OCI-LY7 (cell line): ENCODE data around the gene PIEZO2. TPM values are rescaled to one million over a fixed set of nuclear protein-coding genes. Genes with fewer than 3 reads are reported as not detected.

ENCODE experiments used
- BruUV-seq: library from RNA; stranded (reverse); fragments of 400-500 nt; replicated peaks from 2 replicates; lab custom pipeline; 2021; lab: Mats Ljungman, UMichigan
- CTCF ChIA-PET: fragments of 300-600 bp; sonication (Branson Sonifier 250); formaldehyde crosslinking; loops from one replicate; lab custom pipeline; 2022; ENCODE audit warnings: antibody characterized with exemption; ENCODE audit not compliant: unreplicated experiment; lab: Charles Lee
- POLR2A ChIA-PET: fragments of 300-600 bp; sonication (Branson Sonifier 250); formaldehyde crosslinking; loops from one replicate; lab custom pipeline; 2022; ENCODE audit warnings: antibody characterized with exemption; lab: Charles Lee
- DNase-seq: peaks from one replicate; pipeline ENCODE4 v3.0.0-alpha.2; 2015; ENCODE audit warnings: low spot score
- H2AFZ ChIP-seq: fragments of 200-600 bp; sonication (generic), shearing (Covaris generic); 2 replicates; pipeline ENCODE4 v1.6.1; 2014; ENCODE audit warnings: mild to moderate bottlenecking, antibody characterized with exemption, low read length, moderate library complexity
- H3K27ac ChIP-seq: fragments of 200-600 bp; sonication (generic); 2 replicates; pipeline ENCODE4 v1.5.1; 2014; ENCODE audit warnings: mixed run types, low read depth, mild to moderate bottlenecking, moderate library complexity, low read length, inconsistent platforms; ENCODE audit not compliant: poor library complexity, severe bottlenecking
- H3K36me3 ChIP-seq: fragments of 200-600 bp; sonication (generic); 2 replicates; pipeline ENCODE4 v1.6.1; 2014; ENCODE audit warnings: mild to moderate bottlenecking, antibody characterized with exemption, low read length, moderate library complexity, mixed read lengths; ENCODE audit not compliant: insufficient read depth
- H3K4me1 ChIP-seq: fragments of 200-600 bp; sonication (generic); 2 replicates; pipeline ENCODE4 v1.5.1; 2014; ENCODE audit warnings: mild to moderate bottlenecking, low read length; ENCODE audit not compliant: insufficient read depth, poor library complexity, severe bottlenecking
- H3K4me2 ChIP-seq: fragments of 200-600 bp; sonication (generic); 2 replicates; pipeline ENCODE4 v1.6.1; 2014; ENCODE audit warnings: mild to moderate bottlenecking, low read length
- H3K4me3 ChIP-seq: fragments of 200-600 bp; sonication (generic); 2 replicates; pipeline ENCODE4 v1.5.1; 2014; ENCODE audit warnings: mild to moderate bottlenecking, low read depth, low read length; ENCODE audit not compliant: poor library complexity, severe bottlenecking
- H3K79me2 ChIP-seq: fragments of 200-600 bp; sonication (generic); 2 replicates; pipeline ENCODE4 v1.6.1; 2016; ENCODE audit warnings: low read depth, mild to moderate bottlenecking, low read length, moderate library complexity, mixed read lengths; ENCODE audit not compliant: insufficient read depth
- H3K9me2 ChIP-seq: fragments of 200-600 bp; sonication (generic); 2 replicates; pipeline ENCODE4 v1.6.1; 2016; ENCODE audit warnings: mild to moderate bottlenecking, low read length, mixed read lengths; ENCODE audit not compliant: insufficient read depth
- H3K9me3 ChIP-seq: fragments of 200-600 bp; sonication (generic); 2 replicates; pipeline ENCODE4 v1.6.1; 2014; ENCODE audit warnings: mild to moderate bottlenecking, mixed run types, low read length, mixed read lengths
- H4K20me1 ChIP-seq: fragments of 200-600 bp; sonication (generic); 2 replicates; pipeline ENCODE4 v1.6.1; 2014; ENCODE audit warnings: mild to moderate bottlenecking, antibody characterized with exemption, low read length, moderate library complexity, mixed read lengths; ENCODE audit not compliant: insufficient read depth
- EZH2phosphoT487 ChIP-seq: fragments of 200-600 bp; sonication (generic); IDR thresholded peaks from 2 replicates; pipeline ENCODE4 v1.6.1; 2018; ENCODE audit warnings: low read depth, borderline replicate concordance, mild to moderate bottlenecking, mixed run types, antibody characterized with exemption, low read length, moderate library complexity, mixed read lengths
- intact Hi-C: fragments of 100-400 bp; cut with micrococcal nuclease; formaldehyde crosslinking; loops from one replicate; pipeline ENCODE4 v1.10.0; 2022; ENCODE audit not compliant: unreplicated experiment
- total RNA-seq, 2 experiments: library from RNA; depleted of rRNA in 1 of 2; stranded (reverse); fragments of >200 nt in 1 of 2; shearing (Covaris generic) in 1 of 2; gene quantifications; 2 replicates each; pipeline ENCODE4 v1.2.3, GENCODE V29; 2014 to 2022
- TF ChIP-seq, protein P1 (sequence below): fragments of 200-600 bp; sonication (generic); conservative IDR thresholded peaks from 2 replicates; pipeline ENCODE4 v1.5.1; 2014; ENCODE audit warnings: mild to moderate bottlenecking, antibody characterized with exemption, low read length, moderate library complexity, mixed read lengths

Gene PIEZO2
- total RNA-seq, 2 experiments from 2014 or later = 0.95 to 3.3 TPM

- Histone ChIP-seq H3K36me3 (no peaks in the 10 kb centered on the region), H3K9me3 (no peaks in the 10 kb centered on the region), H3K4me3 (no peak overlapping the region), H3K27ac (no peak overlapping the region), H3K4me2 (no peak overlapping the region), H3K79me2 (no peaks in the 10 kb centered on the region), H2AFZ (no peak overlapping the region), H3K4me1 (peaks cover 10% of the 10 kb centered on the region), H3K9me2 (no peaks in the 10 kb centered on the region), H4K20me1 (no peaks in the 10 kb centered on the region)
- no peak for DNase-seq
- BruUV-seq = no TSS peak
- intact Hi-C loops = no loop called here
- CTCF ChIA-PET = no interaction called here
- TF ChIP-seq, protein P1, sequence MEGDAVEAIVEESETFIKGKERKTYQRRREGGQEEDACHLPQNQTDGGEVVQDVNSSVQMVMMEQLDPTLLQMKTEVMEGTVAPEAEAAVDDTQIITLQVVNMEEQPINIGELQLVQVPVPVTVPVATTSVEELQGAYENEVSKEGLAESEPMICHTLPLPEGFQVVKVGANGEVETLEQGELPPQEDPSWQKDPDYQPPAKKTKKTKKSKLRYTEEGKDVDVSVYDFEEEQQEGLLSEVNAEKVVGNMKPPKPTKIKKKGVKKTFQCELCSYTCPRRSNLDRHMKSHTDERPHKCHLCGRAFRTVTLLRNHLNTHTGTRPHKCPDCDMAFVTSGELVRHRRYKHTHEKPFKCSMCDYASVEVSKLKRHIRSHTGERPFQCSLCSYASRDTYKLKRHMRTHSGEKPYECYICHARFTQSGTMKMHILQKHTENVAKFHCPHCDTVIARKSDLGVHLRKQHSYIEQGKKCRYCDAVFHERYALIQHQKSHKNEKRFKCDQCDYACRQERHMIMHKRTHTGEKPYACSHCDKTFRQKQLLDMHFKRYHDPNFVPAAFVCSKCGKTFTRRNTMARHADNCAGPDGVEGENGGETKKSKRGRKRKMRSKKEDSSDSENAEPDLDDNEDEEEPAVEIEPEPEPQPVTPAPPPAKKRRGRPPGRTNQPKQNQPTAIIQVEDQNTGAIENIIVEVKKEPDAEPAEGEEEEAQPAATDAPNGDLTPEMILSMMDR = no peak
- no peak for TF ChIP-seq EZH2phosphoT487
- POLR2A ChIA-PET = interaction anchor here (1.2 kb wide), 1 partner anchor 58 kb away, joined by 3 read pairs; no protein-coding TSS in a partner anchor
Observed at GRCh38 chr18:10792181-10792580, 357.2 kb downstream of the PIEZO2 start.

GRCh38 chr18:10791169-10791831, 358.1 kb downstream of the PIEZO2 start:
- no TSS peak for BruUV-seq
- Histone ChIP-seq H2AFZ (no peak overlapping the region), H3K79me2 (no peaks in the 10 kb centered on the region), H3K4me2 (no peak overlapping the region), H3K27ac (no peak overlapping the region), H3K9me3 (no peaks in the 10 kb centered on the region), H3K4me3 (no peak overlapping the region), H4K20me1 (no peaks in the 10 kb centered on the region), H3K4me1 (peaks cover 10% of the 10 kb centered on the region), H3K9me2 (no peaks in the 10 kb centered on the region), H3K36me3 (no peaks in the 10 kb centered on the region)
- no peak for TF ChIP-seq EZH2phosphoT487
- TF ChIP-seq, protein P1 = no peak
- intact Hi-C loops = no loop called here
- peak; percentile 10 for DNase-seq
- ChIA-PET POLR2A (interaction anchor here (0.7 to 1.2 kb wide), 2 partner anchors 59 to 368 kb away, joined by 3 read pairs; no protein-coding TSS in a partner anchor), CTCF (no interaction called here)

GRCh38 chr18:10789180-10789579, 360.2 kb downstream of the PIEZO2 start:
- no peaks in the 10 kb centered on the region for H4K20me1 ChIP-seq
- no peaks in the 10 kb centered on the region for H3K9me3 ChIP-seq
- H3K36me3 ChIP-seq = no peaks in the 10 kb centered on the region
- H3K4me1 ChIP-seq = peaks cover 10% of the 10 kb centered on the region
- no TSS peak for BruUV-seq
- no peak for DNase-seq
- H3K27ac ChIP-seq = no peak overlapping the region
- no peak overlapping the region for H3K4me2 ChIP-seq
- H3K4me3 ChIP-seq = no peak overlapping the region
- H3K9me2 ChIP-seq = no peaks in the 10 kb centered on the region
- intact Hi-C loops = loop anchor here (5.0 to 10.0 kb wide), 3 partner anchors 163 to 726 kb away; no protein-coding TSS in a partner anchor
- H3K79me2 ChIP-seq = no peaks in the 10 kb centered on the region
- CTCF ChIA-PET = no interaction called here
- no peak overlapping the region for H2AFZ ChIP-seq
- POLR2A ChIA-PET = interaction anchor here (0.5 to 1.4 kb wide), 3 partner anchors 22 to 33 kb away, joined by 3 to 5 read pairs (median 4); no protein-coding TSS in a partner anchor
- no peak for TF ChIP-seq EZH2phosphoT487
- TF ChIP-seq, protein P1 = no peak
